ENCODE data around the gene GPX4.

Gene GPX4, protein sequence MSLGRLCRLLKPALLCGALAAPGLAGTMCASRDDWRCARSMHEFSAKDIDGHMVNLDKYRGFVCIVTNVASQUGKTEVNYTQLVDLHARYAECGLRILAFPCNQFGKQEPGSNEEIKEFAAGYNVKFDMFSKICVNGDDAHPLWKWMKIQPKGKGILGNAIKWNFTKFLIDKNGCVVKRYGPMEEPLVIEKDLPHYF

GRCh38 chr19:1103708-1104310 lies at the start of gene GPX4:
TSS of gene GPX4 (plus strand) at chr19:1103994. CDS start at chr19:1104044, 50 bp downstream.
- peaks cover 11% of the 10 kb centered on the region for H3K4me1 ChIP-seq
- no peaks in the 10 kb centered on the region for H3K9me3 ChIP-seq
- DNase-seq (ENCODE audit: low spot score in 2 of 2) = peak; percentile 95 to 99
- peak within 1 kb of the TSS; percentile 64 for H3K4me3 ChIP-seq
- no peaks in the 10 kb centered on the region for H3K27me3 ChIP-seq (ENCODE audit: low read depth)
- H3K36me3 ChIP-seq (replicated peaks) = peaks cover 22% of the 10 kb centered on the region
- in situ Hi-C loops (cut with MboI; ENCODE audit: low sequenced_read_pairs) = no loop called here

- no peaks in the 10 kb centered on the region for H3K27me3 ChIP-seq (ENCODE audit: low read depth)
- no peaks in the 10 kb centered on the region for H3K36me3 ChIP-seq (replicated peaks)
- DNase-seq (ENCODE audit: low spot score in 2 of 2) = no peak
- no peaks in the 10 kb centered on the region for H3K9me3 ChIP-seq
- in situ Hi-C loops (cut with MboI; ENCODE audit: low sequenced_read_pairs) = no loop called here
- no peak overlapping the region for H3K4me3 ChIP-seq
- no peaks in the 10 kb centered on the region for H3K4me1 ChIP-seq
Measured at GRCh38 chr19:1054102-1055027, 49.4 kb upstream of the GPX4 start.

GRCh38 chr19:1055028-1055425 lies 48.8 kb upstream of the GPX4 start:
- no peaks in the 10 kb centered on the region for H3K4me1 ChIP-seq
- in situ Hi-C loops (cut with MboI; ENCODE audit: low sequenced_read_pairs) = no loop called here
- no peaks in the 10 kb centered on the region for H3K36me3 ChIP-seq (replicated peaks)
- H3K4me3 ChIP-seq = no peak overlapping the region
- DNase-seq (ENCODE audit: low spot score in 2 of 2) = no peak
- no peaks in the 10 kb centered on the region for H3K27me3 ChIP-seq (ENCODE audit: low read depth)
- H3K9me3 ChIP-seq = no peaks in the 10 kb centered on the region

- Histone ChIP-seq H3K9me3 (no peaks in the 10 kb centered on the region), H3K4me1 (no peaks in the 10 kb centered on the region), H3K4me3 (no peak overlapping the region), H3K36me3 (replicated peaks) (no peaks in the 10 kb centered on the region), H3K27me3 (ENCODE audit: low read depth) (no peaks in the 10 kb centered on the region)
- DNase-seq (ENCODE audit: low spot score in 2 of 2) = no peak
- in situ Hi-C loops (cut with MboI; ENCODE audit: low sequenced_read_pairs) = no loop called here
Measured at GRCh38 chr19:1055886-1056620, 47.7 kb upstream of the GPX4 start.

GRCh38 chr19:1057176-1057855 lies 46.5 kb upstream of the GPX4 start:
- H3K4me3 ChIP-seq = no peak overlapping the region
- H3K4me1 ChIP-seq = no peaks in the 10 kb centered on the region
- no peaks in the 10 kb centered on the region for H3K27me3 ChIP-seq (ENCODE audit: low read depth)
- no peaks in the 10 kb centered on the region for H3K36me3 ChIP-seq (replicated peaks)
- in situ Hi-C loops (cut with MboI; ENCODE audit: low sequenced_read_pairs) = no loop called here
- DNase-seq (ENCODE audit: low spot score in 2 of 2) = no peak
- no peaks in the 10 kb centered on the region for H3K9me3 ChIP-seq

GRCh38 chr19:1058112-1058511 lies 45.7 kb upstream of the GPX4 start:
- Histone ChIP-seq H3K4me1 (no peaks in the 10 kb centered on the region), H3K36me3 (replicated peaks) (no peaks in the 10 kb centered on the region), H3K9me3 (no peaks in the 10 kb centered on the region), H3K27me3 (ENCODE audit: low read depth) (no peaks in the 10 kb centered on the region), H3K4me3 (no peak overlapping the region)
- DNase-seq (ENCODE audit: low spot score in 2 of 2) = no peak
- in situ Hi-C loops (cut with MboI; ENCODE audit: low sequenced_read_pairs) = no loop called here

DNA sequence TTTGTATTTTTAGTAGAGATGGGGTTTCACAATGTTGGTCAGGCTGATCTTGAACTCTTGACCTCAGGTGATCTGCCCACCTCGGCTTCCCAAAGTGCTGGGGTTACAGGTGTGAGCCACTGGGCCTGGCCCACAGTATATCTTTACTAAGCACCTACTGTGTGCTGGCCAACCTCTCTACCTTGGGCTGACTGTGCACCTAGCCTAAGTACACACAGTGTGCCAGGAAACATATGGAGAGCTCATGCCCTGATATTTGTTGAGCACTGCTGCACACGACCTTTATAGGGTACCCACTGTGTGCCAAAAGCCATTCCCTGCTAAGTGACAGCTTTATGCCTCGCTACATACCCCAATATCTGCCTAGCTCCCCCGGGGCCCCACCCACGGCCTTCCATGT lies 43.1 kb upstream of the GPX4 start:
- DNase-seq (ENCODE audit: low spot score in 2 of 2) = no peak
- Histone ChIP-seq H3K36me3 (replicated peaks) (no peaks in the 10 kb centered on the region), H3K4me1 (peaks cover 9% of the 10 kb centered on the region), H3K4me3 (no peak overlapping the region), H3K27me3 (ENCODE audit: low read depth) (no peaks in the 10 kb centered on the region), H3K9me3 (no peaks in the 10 kb centered on the region)
- in situ Hi-C loops (cut with MboI; ENCODE audit: low sequenced_read_pairs) = no loop called here

- peaks cover 12% of the 10 kb centered on the region for H3K4me1 ChIP-seq
- H3K9me3 ChIP-seq = no peaks in the 10 kb centered on the region
- no peak overlapping the region for H3K4me3 ChIP-seq
- no peaks in the 10 kb centered on the region for H3K27me3 ChIP-seq (ENCODE audit: low read depth)
- no peaks in the 10 kb centered on the region for H3K36me3 ChIP-seq (replicated peaks)
- no peak for DNase-seq (ENCODE audit: low spot score in 2 of 2)
- in situ Hi-C loops (cut with MboI; ENCODE audit: low sequenced_read_pairs) = no loop called here
Measured at GRCh38 chr19:1061987-1062386, 41.8 kb upstream of the GPX4 start.

DNA sequence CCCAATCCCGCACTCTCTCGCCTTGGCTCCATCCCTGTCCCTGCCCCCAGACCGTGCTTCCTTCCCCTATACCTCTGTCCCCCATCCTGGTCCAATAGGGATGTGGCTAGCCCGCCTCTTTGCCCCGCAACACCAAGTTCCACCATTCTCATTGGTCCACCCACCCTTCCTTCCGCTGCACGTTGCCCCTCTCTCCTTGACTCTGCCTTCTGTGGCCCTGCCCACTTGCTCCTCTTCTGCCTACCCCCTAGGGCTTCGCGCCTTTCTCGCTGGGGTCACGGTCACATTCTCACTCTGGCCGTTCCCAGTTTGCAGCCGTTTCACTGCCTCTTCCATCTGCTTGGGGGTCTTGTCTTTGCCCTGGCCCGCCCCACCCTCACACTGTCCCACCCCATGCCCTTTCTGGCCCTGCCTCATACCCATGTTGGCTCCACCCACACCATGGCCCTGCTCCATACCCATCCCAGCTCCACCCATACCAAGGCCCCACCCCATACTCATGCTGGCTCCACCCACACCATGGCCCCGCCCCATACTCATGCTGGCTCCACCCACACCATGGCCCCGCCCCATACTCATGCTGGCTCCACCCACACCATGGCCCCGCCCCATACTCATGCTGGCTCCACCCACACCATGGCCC lies 41.3 kb upstream of the GPX4 start:
- Histone ChIP-seq H3K9me3 (no peaks in the 10 kb centered on the region), H3K36me3 (replicated peaks) (no peaks in the 10 kb centered on the region), H3K4me3 (no peak overlapping the region), H3K27me3 (ENCODE audit: low read depth) (no peaks in the 10 kb centered on the region), H3K4me1 (peaks cover 12% of the 10 kb centered on the region)
- DNase-seq (ENCODE audit: low spot score in 2 of 2) = peak in 1 of 2 experiments; percentile 70
- in situ Hi-C loops (cut with MboI; ENCODE audit: low sequenced_read_pairs) = no loop called here

DNA sequence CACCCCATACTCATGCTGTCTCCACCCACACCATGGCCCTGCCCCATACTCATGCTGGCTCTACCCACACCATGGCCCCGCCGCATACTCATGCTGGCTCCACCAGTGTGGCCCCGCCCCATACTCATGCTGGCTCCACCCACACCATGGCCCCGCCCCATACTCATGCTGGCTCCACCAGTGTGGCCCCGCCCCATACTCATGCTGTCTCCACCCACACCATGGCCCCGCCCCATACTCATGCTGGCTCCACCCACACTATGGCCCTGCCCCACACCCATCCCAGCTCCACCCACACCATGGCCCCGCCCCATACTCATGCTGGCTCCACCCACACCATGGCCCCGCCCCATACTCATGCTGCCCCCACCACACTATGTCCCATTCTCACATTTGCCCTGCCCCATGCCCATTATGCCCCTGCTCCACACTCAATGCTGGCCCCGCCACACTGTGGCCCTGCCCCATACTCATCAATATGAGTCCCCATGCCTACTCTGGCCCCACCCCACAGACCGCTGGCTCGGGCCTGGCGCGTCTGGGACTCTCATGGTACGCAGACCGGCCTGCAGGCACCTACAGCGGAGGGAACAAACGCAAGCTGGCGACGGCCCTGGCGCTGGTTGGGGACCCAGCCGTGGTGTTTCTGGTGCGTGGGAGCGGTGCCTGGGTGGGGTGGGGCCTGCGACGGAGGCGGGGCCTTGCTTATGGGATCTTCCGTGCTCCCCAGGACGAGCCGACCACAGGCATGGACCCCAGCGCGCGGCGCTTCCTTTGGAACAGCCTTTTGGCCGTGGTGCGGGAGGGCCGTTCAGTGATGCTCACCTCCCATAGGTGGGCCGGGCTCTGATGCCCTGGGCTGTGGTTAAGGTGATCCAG lies 40.5 kb upstream of the GPX4 start:
- Histone ChIP-seq H3K36me3 (replicated peaks) (no peaks in the 10 kb centered on the region), H3K4me1 (peaks cover 12% of the 10 kb centered on the region), H3K27me3 (ENCODE audit: low read depth) (no peaks in the 10 kb centered on the region), H3K9me3 (no peaks in the 10 kb centered on the region), H3K4me3 (no peak overlapping the region)
- in situ Hi-C loops (cut with MboI; ENCODE audit: low sequenced_read_pairs) = no loop called here
- DNase-seq (ENCODE audit: low spot score in 2 of 2) = peak in 1 of 2 experiments; percentile 78

DNA sequence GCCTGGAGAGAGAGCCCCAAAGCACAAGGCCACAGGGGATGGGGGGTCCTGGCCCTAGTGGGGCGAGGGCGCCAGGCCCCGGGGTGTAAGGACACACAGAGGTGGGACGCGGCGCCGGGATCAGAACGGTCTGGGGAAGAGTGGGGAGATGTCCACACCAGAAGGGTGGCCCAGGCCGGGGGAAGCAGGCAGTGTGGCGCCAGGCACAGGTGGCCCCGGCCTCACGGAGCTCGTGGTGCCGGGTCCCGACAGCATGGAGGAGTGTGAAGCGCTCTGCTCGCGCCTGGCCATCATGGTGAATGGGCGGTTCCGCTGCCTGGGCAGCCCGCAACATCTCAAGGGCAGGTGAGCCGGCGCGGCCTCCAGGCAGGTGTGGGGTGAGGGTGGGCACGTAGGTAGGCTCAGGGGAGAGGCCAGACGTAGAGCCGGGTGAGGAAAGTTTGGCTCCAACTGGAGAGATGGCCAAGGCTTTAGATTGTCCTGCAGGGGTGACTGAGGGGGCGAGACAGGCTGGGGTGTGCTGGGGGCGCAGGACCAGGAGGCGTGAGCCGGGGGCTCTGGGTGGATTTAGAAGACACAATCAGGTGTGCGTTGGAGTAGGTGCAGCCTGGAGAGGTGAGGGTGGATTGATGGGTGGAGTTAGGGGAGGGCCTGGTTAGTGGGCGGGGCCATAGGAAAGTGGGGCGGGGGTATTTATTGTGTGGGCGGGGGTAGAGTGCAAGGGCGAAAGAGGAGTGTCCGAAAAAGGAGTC lies 39.7 kb upstream of the GPX4 start:
- H3K4me3 ChIP-seq = no peak overlapping the region
- in situ Hi-C loops (cut with MboI; ENCODE audit: low sequenced_read_pairs) = no loop called here
- H3K27me3 ChIP-seq (ENCODE audit: low read depth) = no peaks in the 10 kb centered on the region
- no peaks in the 10 kb centered on the region for H3K36me3 ChIP-seq (replicated peaks)
- peak in 1 of 2 experiments; percentile 47 for DNase-seq (ENCODE audit: low spot score in 2 of 2)
- no peaks in the 10 kb centered on the region for H3K9me3 ChIP-seq
- H3K4me1 ChIP-seq = peaks cover 12% of the 10 kb centered on the region

Measured in HAP-1 (cell line).